Kidney capillary endothelial cell (primary cell): ENCODE data around the gene FAM219A.
A peak's percentile ranks its signal among the peaks of the same experiment; 100 is the strongest.
"Not testable (repeated sequence)": the region's sequence is repeated elsewhere in the genome, so short reads cannot be mapped to it uniquely, and the experiment has no call there.

Experiments
- DNase-seq: peaks from one replicate; pipeline ENCODE4 v3.0.0-alpha.2; 2018; ENCODE audit warnings: low spot score

FAM219A gene

DNA sequence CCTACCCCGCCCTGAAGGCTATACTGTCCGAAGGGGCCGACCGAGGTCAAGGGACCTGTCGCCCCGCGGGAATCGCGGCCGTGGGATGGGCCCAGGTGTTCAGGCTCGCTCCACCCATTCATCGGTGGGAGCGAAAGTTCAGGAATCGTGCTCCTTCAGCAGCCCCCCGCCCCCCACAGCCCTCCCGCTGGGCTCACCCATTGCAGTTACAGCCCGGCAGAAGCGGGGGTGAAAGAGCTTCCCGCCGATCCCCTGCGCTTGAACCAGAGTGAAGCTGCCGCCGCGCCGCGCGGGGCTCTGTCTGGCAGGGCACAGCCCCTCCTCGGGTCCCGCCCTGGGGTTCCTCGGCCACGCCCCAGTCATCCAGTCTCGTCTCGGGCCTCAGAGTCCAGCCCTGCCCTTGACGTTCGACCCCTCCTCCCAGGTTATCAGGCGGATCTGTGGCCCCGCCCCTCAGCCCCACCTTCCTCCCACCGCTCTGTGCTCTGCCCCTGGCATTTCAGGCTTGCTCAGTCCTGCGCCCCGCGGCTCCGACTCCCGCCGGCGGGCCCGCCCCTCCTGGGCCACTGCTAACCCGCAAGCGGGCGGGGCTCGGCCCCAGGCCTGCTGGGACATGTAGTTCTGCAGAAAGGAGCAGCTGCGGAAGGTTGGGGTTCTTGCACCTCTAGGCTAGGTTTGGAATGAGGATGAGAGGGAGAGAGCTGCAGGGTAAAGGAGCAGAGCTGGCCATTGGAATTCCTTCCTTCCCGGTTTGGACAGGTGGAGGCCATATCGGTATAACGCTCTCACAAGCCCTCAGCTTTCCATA lies 81.6 kb downstream of the FAM219A start, which contains the start of gene MYORG:
TSS of gene MYORG (minus strand) at position 303 of the 808 bp plus-strand sequence. CDS start 3,955 bp downstream, outside the sequence.
- DNase-seq = peak; percentile 71

DNA sequence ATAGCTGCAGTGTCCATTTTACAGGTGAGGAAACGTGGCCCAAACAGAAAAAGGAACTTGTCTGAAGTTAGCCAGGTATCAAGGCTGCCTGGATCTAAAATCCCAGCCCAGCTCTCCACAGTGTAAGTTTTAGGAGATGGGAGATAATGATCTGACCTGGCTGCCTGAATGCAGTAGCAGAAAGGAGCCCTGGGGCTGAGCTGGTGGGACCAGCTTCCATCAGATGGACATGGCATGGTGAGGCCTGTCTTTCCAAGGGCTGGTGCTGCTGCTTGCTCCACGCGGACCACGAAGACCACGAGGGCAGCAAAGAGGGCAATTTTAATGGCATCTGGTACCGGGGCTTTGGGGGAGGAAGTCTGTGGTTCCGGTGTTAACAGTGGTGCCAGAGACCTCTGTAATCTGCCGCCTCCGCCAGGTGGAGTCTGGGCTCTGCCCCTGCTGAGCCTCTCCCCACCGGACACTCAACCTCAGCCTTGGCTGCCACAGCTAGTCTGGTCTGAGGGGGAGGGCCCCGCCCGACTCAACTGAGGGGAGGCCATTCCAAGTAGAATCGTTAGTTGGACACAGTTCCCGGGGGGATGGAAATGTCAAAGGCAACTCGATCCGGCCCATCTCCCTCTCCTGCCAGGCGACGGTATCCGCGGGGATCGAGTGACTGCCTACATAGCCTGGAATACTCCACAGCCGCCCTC lies 82.3 kb downstream of the FAM219A start:
- DNase-seq = no peak

DNA sequence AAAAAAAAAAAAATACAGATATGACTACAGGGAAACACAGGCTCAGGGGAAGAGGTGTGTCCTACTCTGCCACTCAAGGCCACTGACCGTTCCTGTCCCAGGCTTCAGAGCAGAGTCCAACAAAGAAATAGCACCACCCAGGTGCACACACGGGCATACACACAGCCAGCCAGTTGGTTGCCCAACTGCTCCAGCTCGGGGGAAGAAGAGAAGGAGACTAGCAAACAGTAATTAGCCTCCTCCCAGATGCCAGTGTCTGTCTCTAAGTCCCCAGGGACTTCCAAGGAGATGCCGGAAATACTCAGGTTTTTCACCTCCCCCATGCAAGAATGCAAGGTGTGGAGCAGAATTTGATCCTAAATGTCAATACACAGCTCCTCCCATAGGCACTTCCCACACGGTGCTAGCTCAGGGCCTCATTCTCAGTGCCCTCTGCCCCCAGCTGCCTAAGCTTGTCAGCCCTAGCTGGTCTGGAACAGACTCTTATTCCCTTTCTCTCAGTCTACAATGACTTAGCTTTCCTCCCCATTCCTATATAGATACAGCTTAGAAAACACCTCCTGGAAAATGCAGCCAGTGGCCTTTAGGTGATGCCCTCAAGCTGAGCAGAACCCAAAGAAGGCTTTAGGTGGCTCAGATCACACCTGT lies 83.3 kb downstream of the FAM219A start:
- no peak for DNase-seq

DNA sequence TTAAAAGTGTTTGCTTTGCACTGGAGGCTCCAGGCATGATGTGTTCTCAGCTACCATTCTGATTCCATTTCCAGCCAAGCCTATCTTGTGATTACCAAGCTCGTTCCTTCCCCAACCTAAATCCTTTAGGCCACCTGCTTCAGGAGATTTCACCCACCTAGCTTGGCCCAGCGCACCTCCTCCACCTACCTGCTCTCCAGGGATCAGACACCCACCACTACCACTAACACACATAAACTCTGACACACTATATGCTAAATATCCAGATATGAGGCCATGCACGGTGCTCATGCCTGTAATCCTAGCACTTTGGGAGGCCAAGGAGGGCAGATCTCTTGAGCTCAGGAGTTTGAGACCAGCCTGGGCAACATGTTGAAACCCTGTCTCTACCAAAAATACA lies 84.0 kb downstream of the FAM219A start:
- no peak for DNase-seq

DNA sequence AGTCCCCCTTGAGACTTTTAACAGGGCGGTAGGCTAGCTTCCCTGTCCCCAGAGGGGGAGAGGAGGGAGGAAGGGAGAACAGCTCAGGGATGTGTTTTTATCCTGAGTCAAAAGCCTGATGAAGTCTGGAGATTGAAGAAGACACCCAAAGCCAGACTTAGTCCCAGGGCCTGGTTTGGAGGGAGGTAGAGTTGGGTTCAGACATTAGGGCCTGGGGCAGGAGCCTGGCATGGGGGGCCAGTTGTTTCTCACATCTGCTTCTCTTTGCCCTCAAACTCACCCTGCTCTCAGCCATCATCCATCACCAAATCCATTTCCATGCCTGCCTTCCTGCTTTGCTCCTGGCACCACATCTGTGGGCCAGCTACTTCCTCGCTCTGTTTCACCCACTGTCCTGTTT lies 84.6 kb downstream of the FAM219A start:
- DNase-seq = no peak

DNA sequence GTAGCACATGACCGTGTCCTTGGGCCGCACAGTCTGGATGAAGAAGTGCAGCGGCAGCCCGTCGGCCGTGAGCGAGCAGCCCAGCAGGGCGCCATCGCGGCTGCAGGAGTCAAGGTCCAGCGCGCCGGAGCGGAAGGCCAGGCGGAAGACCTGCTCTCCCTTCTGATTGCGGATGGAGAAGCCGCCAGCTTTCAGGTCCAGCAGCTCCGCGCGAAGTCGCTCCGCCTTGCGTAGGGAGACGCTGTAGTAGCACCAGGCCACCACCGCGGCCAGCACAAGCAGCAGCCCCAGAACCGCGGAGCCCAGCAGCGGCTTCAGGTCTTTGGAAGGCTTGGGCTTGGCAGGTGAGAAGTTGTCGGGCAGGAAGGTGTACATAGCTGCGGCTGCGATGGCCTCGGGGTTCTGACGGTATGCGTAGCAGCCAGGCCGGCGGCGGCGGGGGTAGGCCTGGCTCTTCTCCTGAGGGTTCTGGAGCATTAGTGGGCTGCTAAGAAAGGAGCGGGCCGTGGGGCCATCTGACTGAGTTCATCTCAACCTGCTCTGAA lies 85.8 kb downstream of the FAM219A start:
- no peak for DNase-seq

DNA sequence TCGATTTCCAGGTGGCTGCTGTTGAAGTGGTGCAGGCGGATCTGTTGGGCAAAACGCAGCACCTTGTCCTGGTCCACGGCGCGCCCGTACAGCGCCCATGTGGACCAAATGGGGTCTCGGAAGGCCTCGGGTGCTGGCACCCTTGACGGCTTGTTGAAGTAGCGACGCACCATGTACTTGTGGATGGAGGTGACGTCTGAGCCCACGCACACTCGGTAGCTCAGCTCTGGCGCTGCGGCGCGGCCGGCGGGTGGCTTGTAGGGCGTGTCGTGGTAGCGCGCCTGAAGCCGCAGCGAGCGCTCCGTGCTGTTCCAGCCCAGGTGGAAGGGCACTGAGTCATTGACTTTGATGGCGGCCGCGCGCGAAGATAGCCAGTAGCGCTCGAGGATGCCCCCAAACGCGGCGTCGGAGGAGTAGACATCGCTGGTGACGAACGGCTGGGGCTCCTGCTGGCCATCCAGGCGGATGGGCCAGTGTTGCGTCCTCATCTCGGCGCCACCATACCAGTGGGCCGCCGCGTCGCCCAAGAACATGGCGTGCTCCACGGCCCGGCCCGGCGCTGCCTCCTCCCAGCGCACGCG lies 86.4 kb downstream of the FAM219A start:
- no peak for DNase-seq

DNA sequence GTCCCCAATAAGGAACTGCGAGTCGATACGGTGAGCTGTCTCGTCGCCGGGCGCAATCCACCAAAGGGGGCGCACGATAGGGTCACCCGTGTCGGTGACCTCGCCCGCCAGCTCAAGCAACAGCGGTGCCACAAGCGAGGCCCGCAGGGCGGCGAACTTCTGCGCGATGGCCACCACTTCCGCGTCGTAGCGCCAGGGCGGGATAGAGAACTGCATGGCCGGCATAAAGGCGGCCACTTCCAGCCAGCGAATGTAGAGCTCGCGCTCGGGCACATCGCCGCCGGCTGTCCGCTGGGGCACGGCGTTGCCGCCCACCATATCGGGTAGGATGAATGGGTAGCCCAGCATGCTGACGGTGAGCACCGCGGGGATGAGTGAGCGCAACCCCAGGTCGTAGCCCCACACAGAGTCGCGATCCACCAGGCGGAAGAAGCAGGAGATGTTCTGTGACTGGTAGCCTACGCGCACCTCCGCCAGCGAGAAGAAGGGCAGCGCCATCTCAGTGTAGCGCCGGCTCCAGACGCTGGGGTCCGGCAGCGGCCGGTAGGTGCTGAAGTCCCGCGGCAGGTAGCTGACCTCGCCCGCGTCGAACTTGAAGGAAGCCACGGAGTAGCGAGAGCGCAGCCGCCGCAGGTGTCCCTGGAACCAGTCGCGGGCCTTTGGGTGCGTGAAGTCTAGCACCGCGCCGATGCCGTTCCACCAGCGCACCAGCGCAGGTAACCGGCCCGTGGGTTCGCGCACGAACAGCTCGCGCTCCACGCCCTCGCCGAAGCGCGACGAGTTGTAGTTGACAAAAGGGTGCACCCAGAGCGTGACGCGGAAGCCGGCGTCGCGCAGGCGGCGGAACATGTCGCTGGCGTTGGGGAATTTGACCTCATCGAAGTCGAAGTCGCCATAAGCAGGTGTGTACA lies 87.1 kb downstream of the FAM219A start:
- no peak for DNase-seq

DNA sequence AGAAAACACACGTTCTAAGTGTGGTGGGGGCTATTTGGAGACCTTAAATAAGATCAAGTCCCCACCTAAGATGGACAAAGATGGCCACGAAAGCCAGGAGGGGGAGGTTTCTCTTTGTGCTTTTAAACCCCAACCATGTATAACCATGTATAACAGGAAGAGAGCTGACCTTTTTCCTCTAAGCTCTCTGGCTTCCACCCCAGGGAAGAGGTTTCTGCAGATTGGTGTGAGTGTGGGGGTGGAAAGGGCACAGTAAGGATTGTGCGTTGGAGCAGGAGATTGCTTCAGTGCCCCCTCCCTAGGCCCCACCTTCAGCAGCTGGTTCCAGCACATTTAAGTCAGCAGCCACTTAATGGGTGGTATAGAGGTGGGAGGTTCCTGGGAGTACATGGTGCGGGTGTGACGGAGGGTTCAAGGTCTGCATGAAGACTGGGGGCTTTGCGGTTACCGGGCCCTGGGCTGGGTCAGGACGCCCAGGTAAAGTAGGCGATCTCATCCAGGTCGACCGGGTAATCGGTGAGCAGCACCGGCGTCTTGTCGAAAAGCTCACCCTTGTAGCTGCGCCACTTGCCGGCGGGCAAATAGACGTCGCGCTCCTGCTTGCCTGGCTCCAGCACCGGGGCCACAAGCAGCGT lies 87.9 kb downstream of the FAM219A start:
- no peak for DNase-seq

DNA sequence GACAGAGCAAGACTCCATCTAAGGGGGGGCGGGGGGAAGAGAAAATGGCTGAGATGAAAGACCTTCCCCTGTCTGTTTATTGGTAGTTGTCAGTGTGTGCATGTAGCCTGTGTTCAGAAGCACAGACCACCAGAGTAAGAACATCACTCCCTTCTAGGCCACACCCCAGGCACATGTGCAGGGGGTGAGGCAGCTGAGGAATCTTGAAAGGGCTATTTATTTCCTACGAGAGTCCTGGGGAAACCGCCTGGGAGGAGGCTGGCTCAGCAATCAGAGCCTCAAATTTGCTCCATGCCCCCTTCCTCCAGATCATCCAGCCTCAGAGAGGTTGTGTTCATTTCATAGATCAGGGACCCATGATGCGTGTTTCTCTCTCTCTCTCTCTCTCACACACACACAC lies 88.7 kb downstream of the FAM219A start:
- no peak for DNase-seq

DNA sequence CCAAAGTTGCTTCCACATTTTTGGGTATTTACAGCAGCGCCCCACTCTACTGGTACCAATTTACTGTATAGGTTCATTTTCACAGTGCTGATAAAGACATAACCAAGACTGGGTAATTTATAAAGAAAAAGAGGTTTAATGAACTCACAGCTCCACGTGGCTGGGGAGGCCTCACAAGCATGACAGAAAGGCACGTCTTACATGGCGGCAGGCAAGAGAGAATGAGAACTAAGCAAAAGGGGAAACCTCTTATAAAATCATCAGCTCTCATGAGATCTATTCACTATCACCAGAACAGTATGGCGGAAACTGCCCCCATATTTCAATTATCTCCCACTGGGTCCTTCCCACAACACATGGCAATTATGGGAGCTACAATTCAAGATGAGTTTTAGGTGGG lies 89.6 kb downstream of the FAM219A start:
- not testable (repeated sequence) for DNase-seq

DNA sequence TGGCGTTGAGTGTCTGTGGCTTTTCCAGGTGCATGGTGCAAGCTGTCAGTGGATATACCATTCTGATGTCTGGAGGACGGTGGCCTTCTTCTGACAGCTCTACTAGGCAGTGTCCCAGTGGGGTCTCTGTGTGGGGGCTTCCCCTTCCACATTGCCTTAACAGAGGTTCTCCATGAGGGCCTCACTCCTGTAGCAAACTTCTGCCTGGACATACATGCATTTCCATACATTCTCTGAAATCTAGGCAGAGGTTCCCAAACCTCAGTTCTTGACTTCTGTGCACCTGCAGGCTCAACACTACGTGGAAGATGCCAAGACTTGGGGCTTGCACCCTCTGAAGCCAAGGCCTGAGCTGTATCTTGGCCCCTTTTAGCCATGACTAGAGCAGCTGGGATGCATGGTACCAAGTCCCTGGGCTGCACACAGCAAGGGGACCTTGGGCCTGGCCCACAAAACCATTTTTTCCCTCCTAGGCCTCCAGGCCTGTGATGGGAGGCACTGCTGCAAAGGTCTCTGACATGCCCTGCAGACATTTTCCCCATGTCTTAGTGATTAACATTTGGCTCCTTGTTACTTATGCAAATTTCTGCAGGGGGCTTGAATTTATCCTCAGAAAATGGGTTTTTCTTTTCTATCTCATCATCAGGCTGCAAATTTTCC lies 90.5 kb downstream of the FAM219A start:
- DNase-seq = not testable (repeated sequence)

DNA sequence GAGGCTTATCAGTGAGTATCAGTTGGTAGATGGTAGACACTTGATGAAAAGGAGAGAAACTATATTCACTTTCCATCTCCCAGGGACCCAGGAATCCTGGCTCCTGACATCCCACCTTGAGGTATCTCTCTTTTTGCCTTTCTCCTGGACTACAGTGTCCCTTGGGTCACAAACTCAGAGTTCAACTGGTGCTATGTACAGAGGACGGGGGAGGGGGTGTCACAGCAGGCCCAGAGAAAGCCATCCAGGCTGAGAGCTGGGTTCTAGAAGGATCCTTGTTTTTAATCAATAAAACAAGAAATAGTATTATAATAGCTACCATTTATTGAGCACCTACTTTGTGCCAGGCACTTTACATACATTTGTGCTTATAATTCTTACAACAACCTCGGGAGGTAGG lies 92.0 kb downstream of the FAM219A start:
- DNase-seq = no peak

DNA sequence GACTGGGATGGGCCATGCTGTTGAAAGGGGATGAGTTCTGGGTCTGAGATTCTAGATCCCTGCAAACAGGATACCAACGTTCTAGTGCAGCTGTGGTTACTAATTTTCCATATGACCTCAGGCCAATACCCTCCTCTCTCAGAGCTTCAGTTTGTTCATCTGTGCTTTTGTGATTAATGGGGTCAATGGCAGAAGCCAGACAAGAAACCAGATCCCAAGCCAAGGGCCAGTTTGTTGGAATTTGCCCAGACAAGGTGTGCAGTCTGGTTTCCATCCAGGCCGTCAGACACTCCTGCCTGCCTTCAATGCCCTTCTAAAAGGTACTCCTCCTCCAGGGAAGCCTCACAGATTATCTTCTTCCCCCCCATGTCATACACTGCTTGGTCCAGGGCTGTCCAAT lies 93.1 kb downstream of the FAM219A start:
- DNase-seq = no peak

DNA sequence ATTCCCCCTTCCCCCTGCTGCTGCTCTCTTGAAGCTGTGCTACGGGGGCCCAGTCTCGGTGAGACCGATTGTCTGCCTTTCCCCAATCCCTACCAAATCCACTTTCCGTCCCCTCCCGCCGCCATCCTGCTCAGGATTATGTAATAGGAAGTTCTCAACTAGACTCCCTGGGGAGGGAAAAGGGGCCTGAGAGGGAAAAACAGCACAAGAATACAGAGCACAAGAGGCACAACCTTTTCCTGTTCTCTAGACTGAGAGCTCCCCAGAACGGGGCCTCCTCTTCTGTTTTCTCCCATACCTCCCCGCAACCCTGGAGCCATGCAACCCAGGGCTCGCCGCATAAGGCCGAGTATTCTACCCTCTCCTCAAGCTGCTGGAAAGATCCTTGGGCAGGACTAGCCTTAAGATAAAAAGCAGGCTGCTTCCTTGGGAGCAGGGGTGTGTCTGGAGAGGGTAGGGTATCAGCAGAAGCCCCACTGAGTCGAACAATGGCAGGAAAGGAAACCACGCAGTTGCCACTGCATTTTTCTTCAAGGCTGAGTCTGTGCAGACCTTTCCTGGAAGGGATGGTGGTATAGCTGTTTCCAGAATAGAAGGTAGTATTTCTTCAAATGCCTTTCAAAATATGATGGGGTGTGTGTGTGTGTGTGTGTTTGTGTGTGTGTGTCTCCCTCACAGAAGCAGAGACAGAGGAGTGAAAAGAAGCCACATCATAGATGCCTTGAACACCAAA lies 94.6 kb downstream of the FAM219A start:
- no peak for DNase-seq

DNA sequence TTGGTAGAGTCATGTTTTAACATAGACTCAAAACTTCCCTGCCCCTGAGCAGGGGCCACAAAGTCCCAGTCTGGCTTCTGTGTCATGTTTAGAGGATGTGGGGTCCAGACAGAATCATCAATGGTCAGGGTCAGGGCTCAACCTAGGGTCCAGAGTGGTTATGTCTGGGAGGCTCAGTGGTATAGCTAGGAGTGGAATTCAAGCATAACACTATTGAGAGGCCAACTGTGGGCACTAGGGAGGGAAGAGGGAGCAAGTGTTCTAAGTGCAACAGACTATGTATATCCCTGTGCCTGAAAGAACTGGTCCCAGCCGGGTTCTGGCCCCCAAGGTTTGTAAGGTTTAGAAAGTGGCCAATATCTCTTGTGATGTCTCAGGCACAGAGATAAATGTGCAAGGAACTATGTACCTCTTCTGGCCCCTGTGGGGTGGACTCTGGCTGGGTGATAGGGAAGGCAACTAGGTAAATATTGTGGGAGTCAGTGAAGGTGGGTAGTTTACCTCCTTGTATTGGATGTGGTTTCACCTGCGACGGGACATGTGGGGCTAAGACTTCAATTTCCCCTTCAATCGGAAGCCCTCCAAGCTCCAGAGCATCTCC lies 95.7 kb downstream of the FAM219A start:
- no peak for DNase-seq

DNA sequence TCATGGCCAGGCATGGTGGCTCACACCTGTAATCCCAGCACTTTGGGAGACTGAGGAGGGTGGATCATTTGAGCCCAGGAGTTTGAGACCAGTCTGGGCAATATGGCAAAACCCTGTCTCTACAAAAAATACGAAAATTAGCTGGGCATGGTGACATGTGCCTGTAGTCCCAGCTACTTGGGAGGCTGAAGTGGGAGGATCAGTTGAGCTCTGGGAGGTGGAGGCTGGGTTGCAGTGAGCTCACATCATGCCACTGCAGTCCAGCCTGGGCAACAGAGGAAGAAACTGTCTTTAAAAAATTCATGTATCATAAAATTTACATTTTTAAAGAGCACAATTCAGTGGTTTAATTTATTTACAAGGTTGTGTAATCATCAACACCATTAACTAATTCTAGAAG lies 105.4 kb downstream of the FAM219A start:
- DNase-seq = not testable (repeated sequence)

DNA sequence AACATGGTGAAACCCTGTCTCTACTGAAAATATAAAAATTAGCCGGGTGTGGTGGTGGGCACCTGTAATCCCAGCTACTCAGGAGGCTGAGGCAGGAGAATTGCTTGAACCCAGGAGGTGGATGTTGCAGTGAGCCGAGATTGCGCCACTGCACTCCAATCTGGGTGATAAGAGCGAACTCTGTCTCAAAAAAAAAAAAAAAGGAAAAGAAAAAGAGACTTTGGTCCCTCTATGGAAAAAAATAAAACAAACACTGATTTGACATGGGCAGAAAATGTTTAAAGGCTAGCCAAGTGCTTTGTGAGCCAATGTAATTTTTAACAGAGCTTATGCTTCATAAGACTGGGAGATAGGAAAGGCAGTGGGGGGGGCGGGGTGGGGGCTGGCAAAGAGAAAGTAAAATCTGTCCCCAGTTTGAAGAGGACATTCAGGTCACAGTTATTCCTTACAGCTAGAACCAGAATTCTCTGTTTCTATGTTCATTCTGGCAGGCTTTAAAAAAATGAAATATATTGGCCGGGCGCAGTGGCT lies 106.2 kb downstream of the FAM219A start:
- not testable (repeated sequence) for DNase-seq

DNA sequence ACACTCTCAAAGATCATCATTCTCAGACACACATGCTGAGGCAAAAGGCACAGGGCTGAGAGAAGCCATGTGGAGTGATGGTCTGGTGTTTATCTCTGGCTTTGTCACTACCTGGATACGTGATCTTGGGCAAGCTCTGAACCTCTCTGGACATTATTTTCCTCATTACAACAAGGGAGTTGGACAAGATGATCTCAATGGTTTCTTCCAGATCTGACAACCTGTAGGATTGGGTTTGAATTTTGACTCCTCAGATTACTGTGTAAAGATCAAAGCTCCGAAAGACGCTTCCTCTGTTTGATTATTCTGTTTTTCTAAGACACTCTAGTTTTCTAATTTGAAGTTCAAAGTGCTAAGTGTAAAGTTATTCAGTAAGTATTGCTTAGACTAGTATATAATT lies 109.0 kb downstream of the FAM219A start:
- DNase-seq = no peak
